Hepatocyte (in vitro differentiated cells): ENCODE results near the gene ARHGEF12. TPM values are rescaled to one million over a fixed set of nuclear protein-coding genes. Genes with fewer than 3 reads are reported as not detected.

ENCODE experiments used
- DNase-seq: peaks from one replicate; pipeline ENCODE4 v3.0.0-alpha.2; 2016; ENCODE audit warnings: low spot score
- H2AFZ ChIP-seq: fragments of 200-600 bp; sonication (generic); 2 replicates; pipeline ENCODE4 v1.6.0; 2016; ENCODE audit warnings: antibody characterized with exemption, mild to moderate bottlenecking
- H3K27ac ChIP-seq: fragments of 200-600 bp; sonication (generic); 2 replicates; pipeline ENCODE4 v1.5.1; 2016; ENCODE audit warnings: mild to moderate bottlenecking
- H3K27me3 ChIP-seq: fragments of 200-600 bp; sonication (generic); 2 replicates; pipeline ENCODE4 v1.6.1; 2016
- H3K36me3 ChIP-seq: fragments of 200-600 bp; sonication (generic); replicated peaks from 2 replicates; pipeline ENCODE4 v1.5.1; 2016; ENCODE audit warnings: low read depth; ENCODE audit not compliant: insufficient read depth
- H3K4me1 ChIP-seq: fragments of 200-600 bp; sonication (generic); 2 replicates; pipeline ENCODE4 v1.5.1; 2016; ENCODE audit warnings: mild to moderate bottlenecking, moderate library complexity; ENCODE audit not compliant: insufficient read depth
- H3K4me2 ChIP-seq: fragments of 200-600 bp; sonication (generic); 2 replicates; pipeline ENCODE4 v1.6.0; 2016
- H3K4me3 ChIP-seq: fragments of 200-600 bp; sonication (generic); 2 replicates; pipeline ENCODE4 v1.5.1; 2016; ENCODE audit warnings: mild to moderate bottlenecking
- H3K79me2 ChIP-seq: fragments of 200-600 bp; sonication (generic); 2 replicates; pipeline ENCODE4 v1.6.0; 2017; ENCODE audit warnings: mild to moderate bottlenecking
- H3K9me2 ChIP-seq: fragments of 200-600 bp; sonication (generic); replicated peaks from 2 replicates; pipeline ENCODE4 v1.6.0; 2017; ENCODE audit warnings: mild to moderate bottlenecking; ENCODE audit not compliant: insufficient read depth
- H3K9me3 ChIP-seq: fragments of 200-600 bp; sonication (generic); 2 replicates; pipeline ENCODE4 v1.5.1; 2016; ENCODE audit warnings: low read depth, mild to moderate bottlenecking
- H4K20me1 ChIP-seq: fragments of 200-600 bp; sonication (generic); 2 replicates; pipeline ENCODE4 v1.6.0; 2016; ENCODE audit warnings: mild to moderate bottlenecking; ENCODE audit not compliant: insufficient read depth, poor library complexity, severe bottlenecking
- EZH2 ChIP-seq: fragments of 200-600 bp; sonication (generic); IDR thresholded peaks from 2 replicates; pipeline ENCODE4 v1.6.1; 2016; ENCODE audit warnings: antibody characterized with exemption, mild to moderate bottlenecking, borderline replicate concordance
- EZH2phosphoT487 ChIP-seq: fragments of 200-600 bp; sonication (generic); IDR thresholded peaks from one replicate; pipeline ENCODE4 v1.6.1; 2018; ENCODE audit warnings: antibody characterized with exemption, mild to moderate bottlenecking, low read depth, moderate library complexity; ENCODE audit not compliant: unreplicated experiment, severe bottlenecking
- WGBS: methylation state at CpG from one replicate; pipeline ENCODE4 v1.1.6; 2016; ENCODE audit warnings: low lambda C conversion rate; ENCODE audit errors: missing lambda C conversion rate; 5-methylcytosine and 5-hydroxymethylcytosine counted together
- polyA plus RNA-seq: library from polyadenylated mRNA; unstranded; fragments of >200 nt; fragmentation: Nextera tagmentation; extraction: Ambion mirVana; gene quantifications from 2 replicates; pipeline ENCODE4 v1.2.1, GENCODE V29; 2016
- total RNA-seq: library from RNA; depleted of rRNA; stranded (reverse); fragments of >200 nt; gene quantifications from 2 replicates; pipeline ENCODE4 v1.2.3, GENCODE V29; 2014
- TF ChIP-seq, protein P1 (sequence below): fragments of 200-600 bp; sonication (generic); IDR thresholded peaks from 2 replicates; pipeline ENCODE4 v1.5.1; 2016; ENCODE audit warnings: antibody characterized with exemption, mild to moderate bottlenecking; ENCODE audit not compliant: poor library complexity

The ARHGEF12 gene
- total and polyA plus RNA-seq, 2 experiments from 2014 or later: 21.2 to 75.1 TPM

DNA sequence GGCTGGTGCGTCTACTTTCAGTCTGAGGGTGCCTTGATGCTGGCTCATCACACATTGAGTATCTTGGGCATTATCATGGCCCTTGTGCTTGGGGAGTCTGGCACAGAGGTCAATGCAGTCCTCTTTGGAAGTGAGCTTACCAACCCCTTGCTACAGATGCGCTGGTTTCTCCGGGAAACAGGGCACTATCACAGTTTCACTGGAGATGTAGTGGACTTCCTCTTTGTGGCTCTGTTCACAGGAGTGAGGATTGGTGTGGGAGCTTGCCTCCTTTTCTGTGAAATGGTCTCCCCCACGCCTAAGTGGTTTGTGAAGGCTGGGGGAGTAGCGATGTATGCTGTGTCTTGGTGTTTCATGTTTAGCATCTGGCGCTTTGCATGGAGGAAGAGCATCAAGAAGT lies 6.2 kb upstream of the ARHGEF12 start:
- no peaks in the 10 kb centered on the region for H4K20me1 ChIP-seq
- no peaks in the 10 kb centered on the region for H3K9me2 ChIP-seq
- H2AFZ ChIP-seq: no peak overlapping the region
- no peaks in the 10 kb centered on the region for H3K36me3 ChIP-seq
- no peak overlapping the region for H3K4me3 ChIP-seq
- TF ChIP-seq EZH2 (no peak), EZH2phosphoT487 (no peak)
- TF ChIP-seq, protein P1, sequence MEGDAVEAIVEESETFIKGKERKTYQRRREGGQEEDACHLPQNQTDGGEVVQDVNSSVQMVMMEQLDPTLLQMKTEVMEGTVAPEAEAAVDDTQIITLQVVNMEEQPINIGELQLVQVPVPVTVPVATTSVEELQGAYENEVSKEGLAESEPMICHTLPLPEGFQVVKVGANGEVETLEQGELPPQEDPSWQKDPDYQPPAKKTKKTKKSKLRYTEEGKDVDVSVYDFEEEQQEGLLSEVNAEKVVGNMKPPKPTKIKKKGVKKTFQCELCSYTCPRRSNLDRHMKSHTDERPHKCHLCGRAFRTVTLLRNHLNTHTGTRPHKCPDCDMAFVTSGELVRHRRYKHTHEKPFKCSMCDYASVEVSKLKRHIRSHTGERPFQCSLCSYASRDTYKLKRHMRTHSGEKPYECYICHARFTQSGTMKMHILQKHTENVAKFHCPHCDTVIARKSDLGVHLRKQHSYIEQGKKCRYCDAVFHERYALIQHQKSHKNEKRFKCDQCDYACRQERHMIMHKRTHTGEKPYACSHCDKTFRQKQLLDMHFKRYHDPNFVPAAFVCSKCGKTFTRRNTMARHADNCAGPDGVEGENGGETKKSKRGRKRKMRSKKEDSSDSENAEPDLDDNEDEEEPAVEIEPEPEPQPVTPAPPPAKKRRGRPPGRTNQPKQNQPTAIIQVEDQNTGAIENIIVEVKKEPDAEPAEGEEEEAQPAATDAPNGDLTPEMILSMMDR: no peak
- peaks cover 2% of the 10 kb centered on the region for H3K79me2 ChIP-seq
- H3K4me2 ChIP-seq: no peak overlapping the region
- no peaks in the 10 kb centered on the region for H3K9me3 ChIP-seq
- no peak overlapping the region for H3K27ac ChIP-seq
- over 99% methylated on average over 6 of the region's 6 CpGs for WGBS
- no peaks in the 10 kb centered on the region for H3K27me3 ChIP-seq
- no peak for DNase-seq
- peaks cover 33% of the 10 kb centered on the region for H3K4me1 ChIP-seq

DNA sequence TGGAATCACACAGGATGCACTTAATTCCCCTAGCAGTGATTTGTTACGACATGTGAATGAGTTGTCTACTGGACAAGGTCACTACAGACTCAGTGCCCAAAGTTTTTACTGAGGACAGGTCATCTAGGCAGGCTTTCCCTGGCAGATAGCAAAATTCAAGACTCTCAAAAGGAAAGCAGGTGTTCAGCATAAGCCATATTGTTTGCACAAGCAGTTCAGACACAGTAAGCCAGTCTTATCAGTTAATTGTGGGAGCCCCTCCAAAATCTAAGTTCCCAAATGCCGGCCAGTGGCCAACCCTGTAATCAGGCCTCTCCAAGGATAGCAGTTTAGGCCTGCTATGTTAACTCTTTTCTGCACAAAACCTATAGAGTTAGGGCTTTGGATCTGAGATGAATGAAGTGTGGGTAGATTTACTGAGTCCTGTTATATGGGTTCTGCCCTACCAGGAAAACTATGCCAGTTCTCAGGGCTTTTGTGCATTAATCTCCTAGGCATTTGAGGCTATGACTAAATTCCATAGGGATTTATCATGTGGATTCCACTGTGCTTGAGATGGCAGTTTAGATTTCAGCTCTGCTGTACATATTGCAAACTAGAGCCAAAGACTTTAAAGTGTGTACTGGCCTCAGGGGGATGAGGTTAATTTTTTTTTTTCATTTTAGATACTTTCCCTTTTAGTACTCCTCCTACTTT lies 4.8 kb upstream of the ARHGEF12 start:
- peak overlapping the region; percentile 25 for H3K4me2 ChIP-seq
- H3K9me3 ChIP-seq: no peaks in the 10 kb centered on the region
- H3K4me3 ChIP-seq: no peak overlapping the region
- peaks cover 25% of the 10 kb centered on the region for H3K4me1 ChIP-seq
- TF ChIP-seq, protein P1: no peak
- TF ChIP-seq EZH2 (no peak), EZH2phosphoT487 (no peak)
- H2AFZ ChIP-seq: no peak overlapping the region
- H3K27ac ChIP-seq: peak overlapping the region; percentile 56
- no peaks in the 10 kb centered on the region for H3K27me3 ChIP-seq
- WGBS: 40% methylated on average over 2 of the region's 2 CpGs
- no peaks in the 10 kb centered on the region for H3K36me3 ChIP-seq
- no peaks in the 10 kb centered on the region for H3K79me2 ChIP-seq
- no peaks in the 10 kb centered on the region for H4K20me1 ChIP-seq
- no peaks in the 10 kb centered on the region for H3K9me2 ChIP-seq
- no peak for DNase-seq

DNA sequence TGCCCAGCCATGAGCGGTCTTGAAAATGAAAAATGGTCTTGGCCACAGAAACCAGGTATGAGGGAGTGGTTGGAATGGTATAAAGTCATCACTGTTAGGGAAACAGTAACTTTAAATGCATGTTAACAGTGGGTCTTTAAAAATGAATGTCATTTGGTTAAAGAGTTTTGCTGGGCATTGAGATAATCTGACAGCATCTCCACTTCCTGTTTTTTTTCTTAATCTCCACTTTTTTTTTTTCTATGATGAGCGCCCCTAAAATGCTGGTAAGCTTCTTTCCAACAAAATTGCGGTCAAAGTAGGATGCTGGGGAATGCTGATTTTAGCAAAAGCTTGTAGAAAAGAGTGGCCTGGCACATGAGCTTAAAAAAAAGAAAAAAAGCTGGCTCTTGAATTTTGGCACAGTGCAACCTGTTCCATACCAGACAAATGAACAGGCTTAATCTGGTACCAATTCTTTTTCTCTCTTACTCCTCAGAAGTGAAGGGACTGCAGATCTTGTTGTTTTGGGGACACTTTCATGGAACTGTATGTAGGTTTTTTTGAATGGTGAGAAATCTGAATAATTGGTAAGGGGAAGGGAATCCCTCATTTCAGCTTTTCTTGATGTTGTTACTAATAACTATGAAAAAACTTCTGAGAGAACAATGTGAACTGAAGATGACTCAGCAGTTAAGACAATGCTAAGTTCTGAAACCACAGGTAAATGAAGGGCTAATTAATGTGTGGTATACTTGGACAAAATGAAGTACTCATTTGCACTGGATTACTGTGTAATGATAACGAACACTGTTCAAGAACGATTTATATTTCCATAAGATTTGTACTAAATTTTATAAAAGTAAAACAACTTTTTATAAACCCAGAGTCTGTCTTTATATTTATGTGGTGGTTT lies 3.1 kb upstream of the ARHGEF12 start:
- Histone ChIP-seq H4K20me1 (peaks cover 11% of the 10 kb centered on the region), H3K9me3 (no peaks in the 10 kb centered on the region), H3K9me2 (no peaks in the 10 kb centered on the region), H3K4me1 (peaks cover 13% of the 10 kb centered on the region), H3K27me3 (no peaks in the 10 kb centered on the region), H2AFZ (no peak overlapping the region), H3K79me2 (peaks cover 14% of the 10 kb centered on the region), H3K4me2 (no peak overlapping the region), H3K27ac (no peak overlapping the region), H3K36me3 (no peaks in the 10 kb centered on the region), H3K4me3 (no peak overlapping the region)
- no peak for DNase-seq
- TF ChIP-seq EZH2: no peak
- TF ChIP-seq, protein P1: no peak
- TF ChIP-seq EZH2phosphoT487: no peak
- WGBS: 96% methylated on average over 5 of the region's 5 CpGs
